Effector memory CD4-positive, alpha-beta T cell (primary cell): ENCODE data around the gene METTL27.
"Not testable (repeated sequence)": the region's sequence is repeated elsewhere in the genome, so short reads cannot be mapped to it uniquely, and the experiment has no call there.

Experiments
- DNase-seq, 3 donors: peaks; one replicate each; pipeline ENCODE4 v3.0.0-alpha.2; 2020
- H3K27ac ChIP-seq: 2 replicates; pipeline ENCODE4 v1.7.0; 2013; ENCODE audit warnings: mild to moderate bottlenecking, low read length, moderate library complexity; ENCODE audit not compliant: insufficient read depth, poor library complexity, severe bottlenecking
- H3K27me3 ChIP-seq: replicated peaks from 2 replicates; pipeline ENCODE4 v1.7.0; 2013; ENCODE audit warnings: mild to moderate bottlenecking, low read length; ENCODE audit not compliant: insufficient read depth, control insufficient read depth, poor library complexity, severe bottlenecking
- H3K36me3 ChIP-seq: 2 replicates; pipeline ENCODE4 v1.7.0; 2013; ENCODE audit warnings: mild to moderate bottlenecking, low read length, moderate library complexity; ENCODE audit not compliant: control insufficient read depth, insufficient read depth
- H3K4me1 ChIP-seq: 2 replicates; pipeline ENCODE4 v1.7.0; 2013; ENCODE audit warnings: low read length, mild to moderate bottlenecking; ENCODE audit not compliant: control insufficient read depth, insufficient read depth, poor library complexity, severe bottlenecking
- H3K4me3 ChIP-seq: 2 replicates; pipeline ENCODE4 v1.7.0; 2013; ENCODE audit warnings: low read length, low read depth, mild to moderate bottlenecking; ENCODE audit not compliant: insufficient read depth, poor library complexity, severe bottlenecking
- H3K9me3 ChIP-seq: 2 replicates; pipeline ENCODE4 v1.7.0; 2013; ENCODE audit warnings: mild to moderate bottlenecking, low read length, moderate library complexity; ENCODE audit not compliant: control insufficient read depth

The METTL27 gene

DNA sequence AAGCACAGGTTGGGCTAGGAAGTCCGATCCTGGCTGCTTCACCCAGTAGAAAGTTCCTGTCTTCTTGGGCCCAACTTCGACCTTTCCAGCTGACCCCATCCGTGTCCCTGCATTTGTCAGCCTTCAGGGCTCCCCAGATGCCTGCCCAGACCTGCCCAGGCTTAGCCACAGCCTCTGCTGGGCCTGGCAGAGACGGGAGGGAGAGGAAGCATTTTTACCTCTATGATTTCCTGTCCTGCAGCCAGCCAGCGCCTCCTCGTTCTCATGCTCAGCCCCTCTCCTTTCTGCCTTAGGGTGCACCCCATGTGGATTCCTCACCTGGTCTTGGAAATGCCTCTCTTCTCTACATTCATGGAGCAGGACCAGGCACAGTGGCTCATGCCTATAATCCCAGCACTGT lies 3.7 kb downstream of the METTL27 start:
- no peaks in the 10 kb centered on the region for H3K9me3 ChIP-seq
- no peak for DNase-seq
- H3K27ac ChIP-seq: no peak overlapping the region
- H3K36me3 ChIP-seq: no peaks in the 10 kb centered on the region
- peaks cover 7% of the 10 kb centered on the region for H3K4me1 ChIP-seq
- no peaks in the 10 kb centered on the region for H3K27me3 ChIP-seq
- no peak overlapping the region for H3K4me3 ChIP-seq

GRCh38 chr7:73837167-73837566 lies 5.1 kb downstream of the METTL27 start:
- H3K27me3 ChIP-seq, H3K4me3 ChIP-seq, DNase-seq, H3K36me3 ChIP-seq, H3K9me3 ChIP-seq, H3K4me1 ChIP-seq, H3K27ac ChIP-seq: not testable (repeated sequence)

DNA sequence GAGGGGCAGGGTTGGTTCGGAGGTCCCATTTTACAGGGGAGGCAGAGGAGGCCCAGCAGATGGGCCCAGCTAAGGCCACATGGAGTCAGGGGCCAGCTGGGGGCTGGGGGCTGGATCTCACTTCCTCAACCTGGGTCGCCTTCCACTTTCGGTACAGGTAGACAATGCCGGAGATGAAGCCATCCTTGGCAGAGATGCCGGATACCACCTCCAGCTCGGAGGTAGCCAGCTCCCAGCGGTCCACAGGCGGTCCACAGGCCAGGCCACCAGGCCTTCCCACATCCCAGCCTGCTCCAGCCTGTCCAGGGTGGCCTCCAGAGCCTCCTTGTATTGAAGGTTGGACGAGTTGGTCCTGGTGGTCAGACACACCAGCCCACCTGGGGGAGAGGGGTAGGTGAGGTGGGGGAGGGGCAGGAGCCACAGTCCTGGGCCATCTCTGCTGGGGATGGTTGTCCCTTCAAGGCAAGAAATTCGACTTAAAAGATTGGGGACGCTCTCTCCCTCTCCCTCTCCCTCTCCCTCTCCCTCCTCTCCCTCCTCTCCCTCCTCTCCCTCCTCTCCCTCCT lies 7.6 kb downstream of the METTL27 start:
- no peaks in the 10 kb centered on the region for H3K36me3 ChIP-seq
- no peaks in the 10 kb centered on the region for H3K9me3 ChIP-seq
- no peak overlapping the region for H3K27ac ChIP-seq
- H3K4me1 ChIP-seq: no peaks in the 10 kb centered on the region
- no peaks in the 10 kb centered on the region for H3K27me3 ChIP-seq
- H3K4me3 ChIP-seq: no peak overlapping the region
- no peak for DNase-seq

DNA sequence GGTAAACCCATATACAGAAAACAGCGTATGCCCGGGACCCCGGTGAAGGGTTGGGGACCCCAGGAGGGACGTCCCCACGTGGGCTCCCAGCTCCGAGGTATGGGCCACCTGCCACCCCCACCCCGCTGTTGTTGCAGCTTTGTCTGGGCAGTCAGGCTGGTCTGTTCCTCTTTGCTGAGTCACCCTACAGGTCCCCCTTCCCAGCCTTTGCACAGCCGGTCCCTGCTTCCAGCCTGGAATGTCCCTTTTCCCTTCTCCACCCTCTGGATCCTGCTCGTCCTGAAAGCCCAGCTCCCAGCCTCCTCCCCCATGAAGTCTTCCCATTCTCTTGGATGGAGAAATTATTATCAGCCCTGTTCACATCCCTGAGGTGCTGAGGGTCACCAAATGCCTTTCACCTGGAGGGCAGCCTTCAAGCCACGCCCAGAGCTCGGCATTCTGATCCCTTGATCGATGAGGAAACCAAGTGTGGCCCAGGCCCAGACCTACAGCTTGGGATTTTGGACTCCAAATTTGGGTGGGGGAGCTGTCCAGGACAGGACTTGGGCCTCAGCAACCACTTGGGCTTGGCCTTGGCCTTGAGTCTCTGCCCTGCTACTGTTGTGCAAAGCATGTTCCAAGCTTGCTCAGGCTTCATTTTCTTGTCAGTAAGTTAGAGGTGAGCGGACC lies 8.9 kb downstream of the METTL27 start:
- DNase-seq: no peak
- Histone ChIP-seq H3K27ac (no peak overlapping the region), H3K27me3 (no peaks in the 10 kb centered on the region), H3K9me3 (no peaks in the 10 kb centered on the region), H3K36me3 (no peaks in the 10 kb centered on the region), H3K4me3 (no peak overlapping the region), H3K4me1 (peaks cover under 1% of the 10 kb centered on the region)

DNA sequence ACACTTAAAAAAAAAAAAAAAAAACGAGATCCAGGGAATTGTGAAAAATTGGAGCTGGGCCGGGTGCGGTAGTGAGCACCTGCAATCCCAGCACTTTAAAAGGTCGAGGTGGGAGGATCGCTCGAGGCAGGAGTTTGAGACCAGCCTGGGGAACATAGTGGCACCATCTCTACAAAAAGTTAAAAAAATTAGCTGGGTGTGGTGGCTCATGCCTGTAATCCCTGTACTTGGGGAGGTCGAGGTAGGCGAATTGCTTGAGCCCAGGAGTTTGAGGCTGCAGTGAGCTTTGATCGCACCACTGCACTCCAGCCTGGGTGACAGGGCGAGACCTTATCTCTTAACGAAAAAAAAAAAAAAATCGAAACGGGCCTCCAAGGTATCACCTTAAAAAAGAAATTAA lies 9.5 kb downstream of the METTL27 start:
- no peak for DNase-seq
- Histone ChIP-seq H3K36me3 (no peaks in the 10 kb centered on the region), H3K9me3 (no peaks in the 10 kb centered on the region), H3K4me3 (no peak overlapping the region), H3K27ac (no peak overlapping the region), H3K27me3 (no peaks in the 10 kb centered on the region), H3K4me1 (peaks cover 6% of the 10 kb centered on the region)

- Histone ChIP-seq H3K27me3 (no peaks in the 10 kb centered on the region), H3K27ac (no peak overlapping the region), H3K9me3 (no peaks in the 10 kb centered on the region), H3K36me3 (no peaks in the 10 kb centered on the region), H3K4me3 (no peak overlapping the region), H3K4me1 (peaks cover 13% of the 10 kb centered on the region)
- no peak for DNase-seq
Measured at GRCh38 chr7:73831834-73832651, 10.3 kb downstream of the METTL27 start.

- peaks cover 16% of the 10 kb centered on the region for H3K4me1 ChIP-seq
- H3K4me3 ChIP-seq: no peak overlapping the region
Measured at GRCh38 chr7:73831584-73831833, 10.8 kb downstream of the METTL27 start.

DNA sequence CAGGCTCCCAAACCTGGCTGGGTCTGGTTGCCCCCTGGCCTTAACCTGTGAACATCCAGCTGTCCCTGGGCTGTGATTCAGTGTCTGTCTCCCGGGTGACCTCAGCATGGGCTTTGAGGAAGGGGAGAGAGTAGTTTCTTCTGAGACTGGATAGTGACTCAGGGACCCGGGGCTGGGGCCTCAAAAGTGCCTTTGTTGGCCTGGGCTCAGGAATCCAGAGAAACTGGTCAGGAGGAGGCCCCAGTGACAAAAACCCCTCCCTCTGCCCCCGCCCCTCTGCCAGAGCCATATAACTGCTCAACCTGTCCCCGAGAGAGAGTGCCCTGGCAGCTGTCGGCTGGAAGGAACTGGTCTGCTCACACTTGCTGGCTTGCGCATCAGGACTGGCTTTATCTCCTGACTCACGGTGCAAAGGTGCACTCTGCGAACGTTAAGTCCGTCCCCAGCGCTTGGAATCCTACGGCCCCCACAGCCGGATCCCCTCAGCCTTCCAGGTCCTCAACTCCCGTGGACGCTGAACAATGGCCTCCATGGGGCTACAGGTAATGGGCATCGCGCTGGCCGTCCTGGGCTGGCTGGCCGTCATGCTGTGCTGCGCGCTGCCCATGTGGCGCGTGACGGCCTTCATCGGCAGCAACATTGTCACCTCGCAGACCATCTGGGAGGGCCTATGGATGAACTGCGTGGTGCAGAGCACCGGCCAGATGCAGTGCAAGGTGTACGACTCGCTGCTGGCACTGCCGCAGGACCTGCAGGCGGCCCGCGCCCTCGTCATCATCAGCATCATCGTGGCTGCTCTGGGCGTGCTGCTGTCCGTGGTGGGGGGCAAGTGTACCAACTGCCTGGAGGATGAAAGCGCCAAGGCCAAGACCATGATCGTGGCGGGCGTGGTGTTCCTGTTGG lies 11.4 kb downstream of the METTL27 start, which contains the start of gene CLDN4:
Gene CLDN4 (plus strand): TSS at position 316 of the 903 bp plus-strand sequence. CDS start 206 bp downstream, at position 522.
- Histone ChIP-seq H3K27ac (no peak within 1 kb of the TSS), H3K4me1 (peaks cover 16% of the 10 kb centered on the region), H3K9me3 (no peaks in the 10 kb centered on the region), H3K27me3 (no peaks in the 10 kb centered on the region), H3K4me3 (no peak within 1 kb of the TSS), H3K36me3 (no peaks in the 10 kb centered on the region)
- no peak for DNase-seq

More at GRCh38 chr7:73831584-73831833, 10.8 kb downstream of the METTL27 start:
- H3K36me3 ChIP-seq: no peaks in the 10 kb centered on the region
- no peaks in the 10 kb centered on the region for H3K9me3 ChIP-seq
- no peak for DNase-seq
- H3K27me3 ChIP-seq: no peaks in the 10 kb centered on the region
- H3K27ac ChIP-seq: no peak overlapping the region

GRCh38 chr7:73829921-73830680 lies 12.2 kb downstream of the METTL27 start:
- Histone ChIP-seq H3K27me3 (no peaks in the 10 kb centered on the region), H3K9me3 (no peaks in the 10 kb centered on the region), H3K4me1 (peaks cover 16% of the 10 kb centered on the region), H3K36me3 (no peaks in the 10 kb centered on the region), H3K4me3 (no peak overlapping the region), H3K27ac (no peak overlapping the region)
- no peak for DNase-seq
